GM19035 (cell line): ENCODE data around the gene PIP5KL1.
A peak's percentile ranks its signal among the peaks of the same experiment; 100 is the strongest.

Experiments used
- ATAC-seq: cut with Tn5 transposase; IDR thresholded peaks from one replicate; pipeline ENCODE4 v1.9.1; 2021; ENCODE audit not compliant: unreplicated experiment

The PIP5KL1 gene

DNA sequence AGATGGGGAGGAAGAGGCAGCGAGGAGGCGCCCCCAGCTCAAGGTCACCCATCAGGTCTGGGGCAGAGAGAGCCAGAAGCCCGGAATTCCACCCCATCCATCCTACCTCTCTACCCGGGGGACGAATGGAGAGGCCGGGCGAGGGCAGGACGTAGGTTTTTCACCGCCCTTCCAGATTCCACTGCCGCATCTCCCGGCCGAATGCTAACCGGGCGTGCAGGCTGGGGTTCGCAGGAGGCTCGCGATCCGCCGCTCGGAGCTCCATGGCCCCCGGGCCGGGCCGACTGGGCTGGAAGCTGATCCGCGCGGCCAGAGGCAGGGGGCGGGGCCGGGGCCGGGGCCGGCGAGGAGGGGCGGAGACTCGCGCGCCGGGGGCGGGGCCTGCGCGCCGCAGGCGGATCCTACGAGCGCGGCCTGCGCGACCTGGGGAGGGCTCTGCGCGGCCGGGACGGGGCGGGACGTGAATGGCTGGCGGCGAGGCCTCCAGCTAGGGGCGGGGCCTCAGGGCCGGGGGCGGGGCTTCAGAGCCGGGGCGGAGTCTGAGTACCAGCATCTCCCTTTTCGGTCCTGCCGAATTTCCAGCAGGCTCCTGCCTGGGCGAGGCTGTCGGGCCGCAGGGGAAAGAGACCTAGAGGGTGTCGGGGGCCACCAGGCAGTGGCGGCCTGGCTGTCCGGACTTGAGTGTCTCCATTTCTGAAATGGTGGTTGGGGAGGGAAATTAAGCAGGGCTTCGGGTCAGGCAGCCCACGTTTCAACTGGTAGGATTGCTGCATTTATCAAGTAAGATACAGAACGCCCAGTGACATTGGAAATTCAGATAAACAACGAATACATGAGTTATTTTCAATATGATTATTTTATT is 13.6 kb downstream of the PIP5KL1 start, which contains the start of gene ST6GALNAC4:
ST6GALNAC4 (minus strand) TSS at position 322 of the 862 bp plus-strand sequence. CDS start 622 bp downstream, outside the sequence.
- ATAC-seq, result peak; percentile 73

DNA sequence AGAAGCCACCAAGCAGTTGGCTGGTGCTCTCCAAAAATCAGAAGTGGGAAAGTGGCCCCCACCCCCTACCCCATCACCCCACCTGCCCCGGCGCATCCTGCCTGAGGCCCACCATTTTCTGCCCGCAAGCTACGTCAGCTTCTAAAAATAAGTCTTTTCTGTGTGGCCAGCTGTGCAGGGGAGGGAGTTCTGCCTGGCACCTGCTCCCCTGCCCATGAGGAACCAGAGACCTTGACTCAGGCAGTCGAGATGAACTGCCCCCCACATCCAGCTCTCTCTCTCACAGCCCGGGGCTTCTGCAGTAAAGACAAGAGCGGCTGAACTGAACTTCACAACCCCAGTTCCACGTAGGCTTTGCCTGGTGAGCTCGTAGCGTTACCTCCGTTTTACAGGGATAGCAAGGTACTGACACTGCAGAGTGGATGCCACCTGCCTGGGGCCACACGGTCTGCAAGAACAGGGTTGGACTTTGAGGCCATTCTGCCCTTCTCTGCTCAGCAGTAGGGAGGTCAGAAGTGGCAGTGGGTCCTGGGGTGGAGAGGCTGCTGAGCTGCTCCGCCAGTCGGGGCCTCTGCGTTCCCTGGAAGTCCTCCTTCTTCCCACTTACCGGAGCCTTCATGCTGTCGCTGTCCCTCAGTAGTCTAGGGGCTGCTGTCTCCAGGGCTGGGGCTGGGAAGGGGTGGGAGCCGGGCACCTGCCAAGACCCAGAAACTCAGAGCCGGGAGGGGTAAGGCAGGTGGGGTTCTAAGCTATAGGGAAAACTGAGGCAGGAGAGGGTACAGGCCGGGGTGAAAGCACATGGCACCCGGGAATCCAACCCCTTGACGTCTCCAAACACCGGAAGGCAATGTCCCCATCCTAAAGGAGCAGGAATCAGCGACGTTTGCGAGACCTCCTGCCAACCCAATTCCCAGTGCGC is 14.5 kb downstream of the PIP5KL1 start:
- ATAC-seq, result no peak

DNA sequence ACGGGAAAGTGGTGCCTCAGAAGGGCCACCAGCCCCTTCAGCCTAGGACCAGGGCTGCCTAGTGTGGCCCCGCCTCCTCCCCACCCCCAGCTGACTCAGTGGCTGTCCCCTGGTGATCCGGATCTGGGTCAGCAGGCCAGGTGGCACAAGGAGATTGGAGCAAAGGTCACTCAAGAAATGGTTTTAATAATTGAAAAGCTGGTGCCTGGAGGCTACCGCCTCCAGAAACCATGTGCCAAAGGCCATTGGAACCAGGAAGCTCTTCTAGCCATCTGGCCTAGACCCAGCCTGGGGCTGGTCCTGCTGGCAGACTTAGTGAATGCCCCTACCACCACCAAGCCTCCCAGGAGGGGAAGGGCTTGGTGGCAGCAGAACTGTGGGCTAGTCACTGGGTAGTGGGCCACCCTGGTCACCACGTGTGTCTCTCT is 15.2 kb downstream of the PIP5KL1 start:
- no peak for ATAC-seq

DNA sequence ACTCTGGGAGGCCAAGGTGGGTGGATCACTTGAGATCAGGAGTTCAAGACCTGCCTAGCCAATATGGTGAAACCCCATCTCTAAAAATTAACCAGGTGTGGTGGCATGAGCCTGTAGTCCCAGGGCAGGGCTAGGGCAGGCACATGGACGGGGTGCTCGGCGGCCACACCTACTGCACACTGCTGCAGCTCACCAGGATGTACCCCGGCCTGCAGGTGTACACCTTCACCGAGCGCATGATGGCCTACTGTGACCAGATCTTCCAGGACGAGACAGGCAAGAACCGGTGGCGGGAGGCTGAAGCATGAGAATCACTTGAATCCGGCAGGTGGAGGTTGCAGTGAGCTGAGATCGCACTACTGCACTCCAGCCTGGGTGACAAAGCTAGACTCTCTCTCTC is 16.9 kb downstream of the PIP5KL1 start:
- no peak for ATAC-seq

DNA sequence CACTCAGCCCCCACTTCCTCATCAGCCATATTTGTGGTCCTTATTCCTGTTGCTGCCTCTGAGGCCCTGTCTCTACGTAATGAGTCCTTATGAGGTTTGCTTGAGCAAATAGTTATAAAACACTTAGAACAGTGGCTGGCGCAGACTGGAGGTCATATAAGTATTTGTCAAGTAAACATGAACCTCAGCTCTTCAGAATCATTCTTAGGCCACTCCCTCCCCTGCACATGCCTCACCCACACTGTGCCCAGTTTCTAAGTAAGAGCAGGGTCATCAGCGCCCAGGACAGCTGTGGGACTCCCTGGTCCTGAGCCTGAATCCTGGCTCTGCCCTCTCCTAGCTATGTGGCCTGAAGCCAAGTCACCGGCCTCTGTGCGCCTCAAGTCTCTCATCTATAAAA is 17.7 kb downstream of the PIP5KL1 start:
- ATAC-seq, result no peak

DNA sequence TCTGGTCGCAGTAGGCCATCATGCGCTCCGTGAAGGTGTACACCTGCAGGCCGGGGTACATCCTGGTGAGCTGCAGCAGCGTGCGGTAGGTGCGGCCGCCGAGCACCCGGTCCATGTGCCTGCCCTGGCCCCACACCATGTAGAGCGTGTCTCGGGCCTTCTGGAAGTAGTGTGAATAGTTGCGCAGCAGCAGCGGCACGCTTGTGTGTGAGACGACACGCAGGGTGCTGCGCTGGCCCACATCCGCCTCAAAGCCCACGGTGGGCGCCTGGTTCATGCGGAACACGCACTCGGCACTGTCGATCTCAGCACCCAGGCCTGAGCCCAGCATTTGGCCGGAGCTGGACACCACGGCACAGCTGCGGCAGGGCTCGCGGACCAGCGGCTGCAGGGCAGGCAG is 18.3 kb downstream of the PIP5KL1 start:
- no peak for ATAC-seq

DNA sequence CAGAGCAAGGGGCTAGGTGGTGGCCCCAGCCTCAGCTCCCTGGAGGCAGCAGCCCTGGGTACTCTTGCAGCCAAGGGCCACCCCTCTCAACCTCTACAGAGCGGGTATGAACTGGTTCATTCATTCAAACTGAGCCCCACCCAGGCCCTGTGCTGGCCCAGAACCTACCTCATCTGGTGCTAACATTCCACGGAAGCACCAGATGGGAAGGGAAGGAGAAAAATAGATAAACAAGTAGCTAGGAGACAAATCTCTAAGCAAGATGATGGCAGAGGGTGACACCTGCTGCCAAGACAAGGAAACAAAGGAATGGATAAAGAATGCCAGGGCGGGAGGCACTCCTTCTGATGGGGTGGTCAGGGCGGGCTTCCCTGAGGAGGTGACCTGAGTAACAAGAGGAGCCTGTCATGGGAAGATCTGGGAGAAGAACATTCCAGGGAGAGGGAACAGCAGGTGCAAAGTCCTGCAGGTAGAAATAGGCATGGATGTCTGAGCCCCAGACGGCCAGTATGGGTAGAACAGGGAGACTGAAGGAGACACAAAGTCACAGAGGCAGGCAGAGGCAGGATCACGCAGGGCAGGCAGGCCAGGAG is 19.9 kb downstream of the PIP5KL1 start:
- no peak for ATAC-seq

DNA sequence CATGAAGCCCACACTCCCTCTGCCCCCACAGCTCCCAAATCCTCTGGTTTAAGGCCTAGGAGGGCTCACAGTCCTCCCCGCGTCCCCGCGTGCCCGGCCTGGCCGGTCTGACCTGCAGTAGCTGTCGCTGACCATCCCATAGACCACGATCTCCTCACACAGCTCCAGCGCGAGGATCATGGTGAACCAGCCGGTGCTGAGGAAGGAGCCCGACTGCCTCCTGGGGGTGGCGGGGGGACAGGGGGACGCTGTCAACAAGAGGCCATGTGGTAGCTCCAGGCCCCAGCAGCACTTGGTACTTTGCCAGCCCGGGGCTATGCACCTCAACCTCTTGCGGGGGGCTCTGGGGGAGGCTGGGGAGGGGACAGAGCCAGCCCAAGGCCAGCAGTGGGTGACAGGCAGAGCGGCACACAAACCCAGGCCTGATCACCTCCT is 20.7 kb downstream of the PIP5KL1 start:
- no peak for ATAC-seq

DNA sequence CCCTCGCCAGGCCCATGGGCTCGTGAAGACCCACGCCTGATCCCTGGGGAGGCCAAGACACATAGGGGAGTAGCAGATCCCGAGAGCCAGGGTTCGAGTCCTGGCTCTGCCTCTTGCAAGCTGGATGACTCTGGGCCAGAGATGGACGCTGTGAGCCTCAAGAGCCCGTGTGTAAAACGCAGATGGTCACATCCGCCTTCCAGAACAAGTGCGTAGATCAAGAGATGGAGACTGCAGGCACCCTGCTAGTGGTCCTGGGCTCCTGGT is 22.0 kb downstream of the PIP5KL1 start:
- ATAC-seq, result no peak

DNA sequence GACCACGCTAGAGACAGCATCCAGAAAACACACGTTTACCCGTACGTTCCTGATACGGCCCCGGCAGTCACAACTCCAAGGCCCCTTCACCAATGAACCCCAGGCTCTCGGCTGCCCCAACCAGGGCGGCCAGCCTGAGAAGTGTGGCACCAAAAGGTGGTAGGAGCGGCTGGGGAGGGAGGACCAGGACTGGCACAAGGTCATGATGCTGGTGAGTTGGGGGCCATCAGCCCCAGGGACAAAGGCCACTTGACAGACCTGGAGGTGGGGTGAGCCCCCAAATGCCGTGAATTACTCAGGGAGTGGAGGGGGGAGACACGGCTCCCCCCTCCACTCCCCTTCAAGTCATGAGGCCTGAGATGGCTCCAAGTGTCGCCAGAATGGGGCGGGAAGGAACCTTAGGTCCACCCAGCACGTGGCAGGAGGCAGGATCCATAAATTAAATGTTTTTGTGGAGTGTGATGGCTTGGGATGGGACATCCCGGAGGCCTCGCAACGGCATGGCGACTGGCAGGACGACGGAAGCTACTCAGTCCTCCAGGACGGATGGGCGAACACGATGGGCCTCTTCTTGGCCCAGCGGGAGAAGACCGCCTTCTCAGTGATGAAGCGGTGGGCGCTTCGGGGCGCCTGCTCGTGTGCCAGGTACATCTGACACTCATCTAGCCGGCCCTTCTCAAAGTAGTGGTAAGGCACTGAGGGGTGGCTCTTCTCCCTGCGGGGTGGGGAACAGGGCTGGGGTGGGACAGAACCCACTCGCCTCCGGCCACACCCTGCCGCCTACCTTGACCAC is 22.5 kb downstream of the PIP5KL1 start:
- ATAC-seq, result no peak

DNA sequence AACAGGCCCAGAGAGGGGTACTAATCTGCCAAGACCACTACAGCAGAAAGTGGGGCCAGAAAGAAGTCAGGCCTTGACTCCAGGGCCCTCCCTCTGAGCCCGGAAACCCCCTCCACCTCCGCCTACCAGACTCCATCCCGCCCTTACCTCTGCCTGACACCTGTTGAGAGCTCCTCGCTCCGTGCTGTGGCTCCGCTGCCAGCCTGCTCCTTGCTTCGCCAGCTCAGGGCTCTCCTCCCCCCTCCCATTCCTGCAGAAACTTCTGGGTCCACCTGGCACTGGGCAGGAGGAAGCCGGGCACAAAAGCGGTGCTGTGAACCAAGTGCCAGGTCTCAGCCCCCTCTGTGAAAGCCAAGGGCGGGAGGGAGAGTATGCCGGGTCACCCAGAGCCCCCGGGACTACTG is 24.8 kb downstream of the PIP5KL1 start:
- ATAC-seq, result no peak

DNA sequence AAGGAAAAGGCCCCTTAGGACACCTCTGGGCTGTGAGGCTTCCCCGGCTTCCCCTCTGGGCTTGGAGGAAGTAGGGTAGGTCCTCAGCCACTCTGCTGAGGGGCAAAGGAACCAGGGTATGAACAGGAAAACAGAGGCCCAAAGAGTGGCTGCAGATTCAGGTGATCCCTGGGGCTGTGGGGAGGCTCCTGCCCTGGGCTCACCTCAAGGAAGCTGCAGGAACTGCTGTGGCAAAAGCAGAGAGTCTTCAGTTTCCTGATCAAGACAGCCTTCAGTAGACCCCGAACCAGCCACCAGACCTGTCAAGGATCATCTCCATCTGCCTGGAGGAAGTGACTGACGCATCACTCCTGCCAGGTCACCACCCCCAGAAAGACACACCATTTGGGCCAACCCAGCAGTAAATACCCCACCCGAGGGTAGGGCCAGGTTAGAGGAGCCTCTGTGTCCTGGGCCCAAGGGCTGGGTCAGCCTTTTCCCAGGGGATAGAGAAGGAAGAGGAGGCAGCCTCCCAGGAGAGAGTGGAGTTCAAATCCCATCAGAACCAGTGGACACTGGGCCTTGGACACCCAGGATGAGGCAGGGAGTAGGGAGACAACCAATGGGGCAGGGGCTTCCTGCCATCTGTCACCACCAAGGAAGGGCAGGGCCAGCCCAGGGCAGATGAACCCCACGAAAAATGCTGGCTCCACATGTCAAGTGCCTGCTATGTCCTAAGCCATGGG is 25.4 kb downstream of the PIP5KL1 start:
- ATAC-seq, result no peak

DNA sequence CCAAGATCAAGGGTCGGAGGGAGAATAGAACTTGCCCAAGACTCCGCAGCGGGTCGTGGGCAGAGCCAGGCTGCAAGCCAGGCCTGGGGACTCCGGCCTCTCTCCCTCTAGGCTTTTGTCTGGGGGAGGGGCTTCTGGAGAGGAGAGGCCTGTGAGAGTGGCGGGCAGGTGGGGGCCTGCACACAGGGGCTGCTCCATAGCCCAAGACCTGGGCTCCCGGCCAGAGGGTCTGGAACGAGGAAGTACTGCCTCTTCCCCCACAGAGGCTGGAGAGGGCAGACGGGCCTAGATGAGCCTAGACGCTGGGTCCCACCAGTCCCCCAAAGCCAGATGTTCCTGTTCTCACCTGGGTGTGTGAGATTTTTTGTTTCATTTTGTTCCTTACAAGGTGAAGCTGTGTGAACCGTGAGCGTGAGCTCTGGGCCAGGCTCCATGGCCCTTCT is 26.0 kb downstream of the PIP5KL1 start:
- ATAC-seq, result no peak

DNA sequence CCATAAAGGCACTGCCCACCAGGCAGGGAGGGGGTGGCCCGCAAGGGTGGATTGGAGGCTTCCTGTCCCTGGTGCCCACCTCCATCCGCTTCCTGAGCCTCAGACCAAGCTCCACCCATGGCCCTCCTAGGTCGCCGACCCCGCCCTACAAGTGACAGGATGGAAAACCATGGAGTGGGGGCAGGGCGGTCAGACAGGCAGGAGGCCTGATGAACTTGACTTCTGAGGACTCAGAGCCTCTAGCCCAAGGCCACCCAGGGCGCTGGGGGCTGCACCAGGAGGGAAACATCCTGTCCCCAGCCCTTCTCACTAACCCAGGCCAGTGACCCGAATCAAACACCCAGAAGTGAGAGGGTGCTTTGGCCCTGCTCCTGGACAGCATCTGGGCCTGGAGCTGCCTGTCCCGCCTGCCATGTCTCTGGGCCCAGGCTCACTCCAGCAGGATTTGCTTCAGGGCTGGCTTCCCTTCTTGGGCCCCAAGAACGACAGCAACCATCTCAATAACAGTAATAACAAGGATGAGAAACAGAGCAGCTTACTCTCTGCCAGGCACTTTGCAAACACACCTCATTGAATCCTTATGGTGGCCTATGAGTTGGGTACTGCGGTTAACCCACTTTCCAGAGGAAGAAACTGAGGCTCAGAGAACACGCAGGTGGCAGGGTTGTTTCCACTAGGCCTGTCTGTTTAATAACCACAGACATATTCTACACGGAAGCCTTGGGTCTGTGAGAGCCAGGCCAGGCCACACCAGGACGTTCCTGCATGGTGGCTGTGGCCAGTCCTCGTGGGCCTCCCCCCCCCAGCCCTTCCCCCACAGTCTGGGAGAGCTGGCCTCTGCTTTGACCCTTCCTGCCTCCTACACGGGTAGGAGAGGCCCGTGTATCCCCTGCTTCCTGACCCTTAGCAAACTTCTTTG is 26.8 kb downstream of the PIP5KL1 start:
- ATAC-seq, result no peak

DNA sequence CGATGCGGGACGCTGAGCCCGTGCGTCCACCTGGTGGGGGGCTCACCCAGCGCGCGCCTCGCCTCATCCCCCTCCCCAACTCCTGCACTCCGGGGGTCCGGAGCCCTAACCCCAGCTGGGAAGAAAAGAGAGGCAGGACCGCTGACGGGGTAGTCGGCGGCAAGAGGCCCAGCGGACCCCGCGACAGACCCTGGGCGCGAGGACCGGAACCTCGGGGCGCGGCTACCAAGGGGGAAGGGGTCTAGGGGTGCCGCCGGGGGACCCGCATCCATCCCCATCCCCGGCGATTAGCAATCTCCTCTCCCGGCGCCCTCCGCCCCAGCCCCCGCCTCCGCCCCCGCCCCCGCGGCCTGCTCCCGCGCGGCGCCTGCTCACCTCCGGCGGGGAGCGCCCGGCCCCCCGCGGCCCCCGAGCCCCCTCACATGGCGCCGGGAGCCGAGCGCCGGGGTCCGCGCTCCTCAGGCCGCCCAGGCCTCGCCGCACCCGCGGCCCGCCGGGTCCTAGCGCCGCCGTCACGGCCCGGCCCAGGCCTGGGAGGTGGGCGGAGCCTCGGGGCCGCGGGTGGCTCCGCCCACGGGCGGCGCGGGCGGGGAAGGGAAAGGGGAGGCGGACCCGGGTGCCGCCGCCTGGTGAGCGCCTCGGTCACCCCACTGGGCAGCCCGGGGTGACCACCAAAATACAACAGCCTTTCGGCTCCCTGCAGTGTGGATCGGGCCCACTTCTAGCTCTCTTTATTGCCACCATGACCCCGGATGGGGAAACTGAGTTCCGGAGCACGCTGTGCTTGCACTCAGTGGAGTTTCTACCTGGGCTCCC is 31.2 kb downstream of the PIP5KL1 start, which contains the start of gene ST6GALNAC6:
ST6GALNAC6 (minus strand) TSS at position 476 of the 816 bp plus-strand sequence. CDS start 1,622 bp downstream, outside the sequence.
- ATAC-seq, result peak; percentile 57

DNA sequence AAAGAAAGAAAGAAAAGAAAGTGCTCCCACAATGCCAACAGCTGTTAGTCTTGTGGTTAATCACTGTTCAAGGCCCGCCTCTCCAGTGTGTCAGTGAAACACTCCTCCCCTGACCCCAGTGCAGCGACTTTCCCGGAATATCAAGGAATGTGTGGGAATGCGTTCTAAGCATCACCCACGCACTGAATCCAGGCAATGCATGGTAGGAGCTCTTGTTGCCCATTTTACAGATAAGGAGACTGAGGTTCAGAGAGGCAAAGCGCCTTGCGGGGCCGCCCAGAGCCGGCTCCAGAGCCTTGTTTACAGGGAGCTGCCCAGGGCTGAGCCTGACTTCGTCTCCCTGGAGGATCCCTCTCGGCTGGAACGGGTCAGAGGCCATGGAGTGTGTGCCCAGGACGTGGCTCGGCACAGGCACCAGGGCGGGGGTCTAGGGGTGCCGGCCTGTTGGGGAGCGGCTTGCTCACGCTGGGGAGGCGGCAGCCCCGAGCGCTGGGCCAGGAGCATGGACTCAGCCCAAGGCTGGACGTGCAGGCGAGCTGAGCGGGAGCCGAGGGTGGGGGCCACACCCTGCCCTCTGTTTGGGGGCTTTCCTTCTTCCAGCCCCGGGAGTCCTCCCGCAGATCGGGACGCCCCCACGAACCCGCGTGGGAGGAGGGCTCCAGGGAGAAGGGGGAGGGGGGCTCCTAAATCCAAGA is 32.0 kb downstream of the PIP5KL1 start:
- ATAC-seq, result peak; percentile 18

DNA sequence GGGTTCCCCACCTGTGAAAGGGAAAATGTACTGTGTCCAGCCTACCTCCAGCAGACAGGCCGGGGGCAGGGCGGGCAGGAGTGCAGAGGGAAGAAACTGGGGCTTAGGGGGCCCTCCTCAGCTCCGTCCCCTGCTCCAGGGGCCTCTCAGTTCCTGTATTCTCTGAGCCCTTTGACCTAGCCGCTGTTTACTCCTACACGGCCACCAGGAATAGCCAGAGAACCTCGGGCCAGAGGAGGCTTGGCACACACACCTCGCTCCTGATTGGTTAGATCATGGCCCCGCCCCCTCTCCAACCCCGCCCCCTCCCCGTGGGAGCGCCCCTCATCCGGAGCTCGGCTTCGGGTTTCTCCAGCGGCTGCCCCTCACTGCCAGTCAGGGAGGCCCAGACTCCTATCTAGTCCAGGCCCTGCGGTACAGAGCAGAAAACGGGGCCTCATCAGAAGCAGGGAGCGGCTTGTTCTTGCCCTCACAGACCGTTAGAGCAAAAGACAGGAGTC is 33.3 kb downstream of the PIP5KL1 start:
- no peak for ATAC-seq
